Activated CD4-positive, alpha-beta memory T cell treated with anti-CD3 and anti-CD28 coated beads, Interleukin-2, amount 10 ng/mL, durations not matched to agents 7 days and 5 days (primary cell): ENCODE measurements around the gene POMGNT2. TPM values are rescaled to one million over a fixed set of nuclear protein-coding genes. Genes with fewer than 3 reads are reported as not detected.

Experiments used
- CTCF ChIA-PET: fragments of 350-600 bp; sonication (Branson Sonifier 250); formaldehyde crosslinking; loops from one replicate; lab custom pipeline; 2021; ENCODE audit warnings: antibody characterized with exemption, inconsistent platforms; lab: Charles Lee
- POLR2A ChIA-PET: fragments of 350-600 bp; sonication (Branson Sonifier 250); formaldehyde crosslinking; loops from one replicate; lab custom pipeline; 2021; ENCODE audit warnings: antibody characterized with exemption; lab: Charles Lee
- DNase-seq: peaks from one replicate; pipeline ENCODE4 v3.0.0-alpha.2; 2020
- H3K27ac Mint-ChIP-seq: one replicate; pipeline ENCODE4 v1.8.0; 2021; ENCODE audit warnings: mild to moderate bottlenecking, mixed read lengths
- H3K27me3 Mint-ChIP-seq: one replicate; pipeline ENCODE4 v1.8.0; 2021; ENCODE audit warnings: mixed read lengths
- H3K36me3 Mint-ChIP-seq: one replicate; pipeline ENCODE4 v1.8.0; 2021; ENCODE audit warnings: low read depth, mixed read lengths
- H3K4me1 Mint-ChIP-seq: one replicate; pipeline ENCODE4 v1.8.0; 2021; ENCODE audit warnings: mixed read lengths
- H3K4me3 Mint-ChIP-seq: one replicate; pipeline ENCODE4 v1.8.0; 2021; ENCODE audit warnings: mild to moderate bottlenecking, mixed read lengths
- H3K9me3 Mint-ChIP-seq: one replicate; pipeline ENCODE4 v1.8.0; 2021; ENCODE audit warnings: mixed read lengths
- total RNA-seq, 2 experiments: library from RNA; stranded (reverse); gene quantifications; one replicate each; pipeline ENCODE4 v1.2.3, GENCODE V29; 2021

Gene POMGNT2
- total RNA-seq, 2 experiments from 2014 or later: 6.4 to 7.8 TPM

- no peaks in the 10 kb centered on the region for H3K27me3 Mint-ChIP-seq
- ChIA-PET CTCF (no interaction called here), POLR2A (no interaction called here)
- no peak for DNase-seq
- no peaks in the 10 kb centered on the region for H3K4me1 Mint-ChIP-seq
- H3K9me3 Mint-ChIP-seq: no peaks in the 10 kb centered on the region
- no peak overlapping the region for H3K4me3 Mint-ChIP-seq
- no peaks in the 10 kb centered on the region for H3K36me3 Mint-ChIP-seq
- H3K27ac Mint-ChIP-seq: no peak overlapping the region
Measured at GRCh38 chr3:43094851-43095250, 11.0 kb downstream of the POMGNT2 start.

- CTCF ChIA-PET: no interaction called here
- DNase-seq: no peak
- POLR2A ChIA-PET: no interaction called here
- Mint-ChIP-seq H3K36me3 (no peaks in the 10 kb centered on the region), H3K4me1 (no peaks in the 10 kb centered on the region), H3K4me3 (no peak overlapping the region), H3K27me3 (no peaks in the 10 kb centered on the region), H3K9me3 (no peaks in the 10 kb centered on the region), H3K27ac (no peak overlapping the region)
Measured at GRCh38 chr3:43094381-43094780, 11.5 kb downstream of the POMGNT2 start.

GRCh38 chr3:43093974-43094373 is 11.9 kb downstream of the POMGNT2 start:
- no peak for DNase-seq
- Mint-ChIP-seq H3K27ac (no peak overlapping the region), H3K4me1 (no peaks in the 10 kb centered on the region), H3K36me3 (no peaks in the 10 kb centered on the region), H3K27me3 (no peaks in the 10 kb centered on the region), H3K4me3 (no peak overlapping the region), H3K9me3 (no peaks in the 10 kb centered on the region)
- POLR2A ChIA-PET: no interaction called here
- CTCF ChIA-PET: no interaction called here

GRCh38 chr3:43093006-43093405 is 12.9 kb downstream of the POMGNT2 start:
- Mint-ChIP-seq H3K27me3 (no peaks in the 10 kb centered on the region), H3K4me1 (no peaks in the 10 kb centered on the region), H3K4me3 (no peak overlapping the region), H3K9me3 (no peaks in the 10 kb centered on the region), H3K27ac (no peak overlapping the region), H3K36me3 (no peaks in the 10 kb centered on the region)
- POLR2A ChIA-PET: no interaction called here
- no peak for DNase-seq
- CTCF ChIA-PET: no interaction called here

- Mint-ChIP-seq H3K36me3 (no peaks in the 10 kb centered on the region), H3K4me1 (peaks cover 2% of the 10 kb centered on the region), H3K9me3 (no peaks in the 10 kb centered on the region), H3K4me3 (no peak overlapping the region), H3K27ac (no peak overlapping the region), H3K27me3 (no peaks in the 10 kb centered on the region)
- ChIA-PET CTCF (interaction anchor here (0.7 kb wide), 1 partner anchor 286 kb away, joined by 3 read pairs; no protein-coding TSS in a partner anchor), POLR2A (no interaction called here)
- DNase-seq: no peak
Measured at GRCh38 chr3:43091481-43091880, 14.4 kb downstream of the POMGNT2 start.

GRCh38 chr3:43090238-43090637 is 15.6 kb downstream of the POMGNT2 start:
- peaks cover 2% of the 10 kb centered on the region for H3K4me1 Mint-ChIP-seq
- no peak overlapping the region for H3K27ac Mint-ChIP-seq
- CTCF ChIA-PET: no interaction called here
- H3K36me3 Mint-ChIP-seq: peaks cover 4% of the 10 kb centered on the region
- H3K4me3 Mint-ChIP-seq: no peak overlapping the region
- POLR2A ChIA-PET: no interaction called here
- no peaks in the 10 kb centered on the region for H3K27me3 Mint-ChIP-seq
- no peaks in the 10 kb centered on the region for H3K9me3 Mint-ChIP-seq
- no peak for DNase-seq

- POLR2A ChIA-PET: no interaction called here
- H3K27me3 Mint-ChIP-seq: no peaks in the 10 kb centered on the region
- H3K36me3 Mint-ChIP-seq: peaks cover 4% of the 10 kb centered on the region
- CTCF ChIA-PET: no interaction called here
- no peak for DNase-seq
- peaks cover 5% of the 10 kb centered on the region for H3K9me3 Mint-ChIP-seq
- H3K4me1 Mint-ChIP-seq: peaks cover 2% of the 10 kb centered on the region
- H3K4me3 Mint-ChIP-seq: no peak overlapping the region
- H3K27ac Mint-ChIP-seq: no peak overlapping the region
Measured at GRCh38 chr3:43089081-43089480, 16.8 kb downstream of the POMGNT2 start.

- H3K9me3 Mint-ChIP-seq: peaks cover 18% of the 10 kb centered on the region
- ChIA-PET POLR2A (no interaction called here), CTCF (no interaction called here)
- H3K4me1 Mint-ChIP-seq: peaks cover 2% of the 10 kb centered on the region
- no peak for DNase-seq
- H3K27ac Mint-ChIP-seq: no peak overlapping the region
- H3K36me3 Mint-ChIP-seq: peaks cover 12% of the 10 kb centered on the region
- H3K27me3 Mint-ChIP-seq: no peaks in the 10 kb centered on the region
- H3K4me3 Mint-ChIP-seq: no peak overlapping the region
Measured at GRCh38 chr3:43087249-43087776, 18.6 kb downstream of the POMGNT2 start.

GRCh38 chr3:43086460-43087165 is 19.3 kb downstream of the POMGNT2 start:
- Mint-ChIP-seq H3K36me3 (peaks cover 14% of the 10 kb centered on the region), H3K27ac (no peak overlapping the region), H3K4me3 (no peak overlapping the region), H3K4me1 (peaks cover 2% of the 10 kb centered on the region), H3K27me3 (no peaks in the 10 kb centered on the region), H3K9me3 (peaks cover 23% of the 10 kb centered on the region)
- CTCF ChIA-PET: interaction anchor here (0.8 kb wide), 1 partner anchor 125 kb away, joined by 4 read pairs; no protein-coding TSS in a partner anchor
- no peak for DNase-seq
- POLR2A ChIA-PET: no interaction called here

GRCh38 chr3:43082457-43082856 is 23.4 kb downstream of the POMGNT2 start:
- POLR2A ChIA-PET: no interaction called here
- peaks cover 39% of the 10 kb centered on the region for H3K36me3 Mint-ChIP-seq
- H3K27ac Mint-ChIP-seq: no peak overlapping the region
- H3K4me1 Mint-ChIP-seq: peaks cover 2% of the 10 kb centered on the region
- no peak for DNase-seq
- CTCF ChIA-PET: no interaction called here
- H3K4me3 Mint-ChIP-seq: no peak overlapping the region
- H3K9me3 Mint-ChIP-seq: peaks cover 27% of the 10 kb centered on the region
- no peaks in the 10 kb centered on the region for H3K27me3 Mint-ChIP-seq

- DNase-seq: no peak
- H3K27ac Mint-ChIP-seq: no peak overlapping the region
- H3K4me3 Mint-ChIP-seq: no peak overlapping the region
- ChIA-PET CTCF (no interaction called here), POLR2A (no interaction called here)
- peaks cover 27% of the 10 kb centered on the region for H3K9me3 Mint-ChIP-seq
- H3K36me3 Mint-ChIP-seq: peaks cover 39% of the 10 kb centered on the region
- no peaks in the 10 kb centered on the region for H3K27me3 Mint-ChIP-seq
- H3K4me1 Mint-ChIP-seq: peaks cover under 1% of the 10 kb centered on the region
Measured at GRCh38 chr3:43081796-43082195, 24.1 kb downstream of the POMGNT2 start.

- no peak for DNase-seq
- Mint-ChIP-seq H3K4me3 (no peak overlapping the region), H3K27ac (no peak overlapping the region), H3K4me1 (no peaks in the 10 kb centered on the region), H3K27me3 (no peaks in the 10 kb centered on the region), H3K9me3 (peaks cover 27% of the 10 kb centered on the region), H3K36me3 (peaks cover 39% of the 10 kb centered on the region)
- POLR2A ChIA-PET: no interaction called here
- CTCF ChIA-PET: no interaction called here
Measured at GRCh38 chr3:43080726-43081568, 24.9 kb downstream of the POMGNT2 start.

- no peak overlapping the region for H3K27ac Mint-ChIP-seq
- H3K9me3 Mint-ChIP-seq: peaks cover 24% of the 10 kb centered on the region
- ChIA-PET POLR2A (no interaction called here), CTCF (no interaction called here)
- peaks cover 35% of the 10 kb centered on the region for H3K36me3 Mint-ChIP-seq
- DNase-seq: no peak
- no peaks in the 10 kb centered on the region for H3K27me3 Mint-ChIP-seq
- no peaks in the 10 kb centered on the region for H3K4me1 Mint-ChIP-seq
- no peak overlapping the region for H3K4me3 Mint-ChIP-seq
Measured at GRCh38 chr3:43079536-43080332, 26.1 kb downstream of the POMGNT2 start.
